Smooth muscle cell (in vitro differentiated cells): ENCODE measurements around the gene NMRK1. TPM values are rescaled to one million over a fixed set of nuclear protein-coding genes. Genes with fewer than 3 reads are reported as not detected.

ENCODE experiments used
- DNase-seq: peaks from one replicate; lab custom pipeline; 2025; ENCODE audit not compliant: unreplicated experiment; lab: John Stamatoyannopoulos, UW
- H2AFZ ChIP-seq: fragments of 200-600 bp; sonication (generic); 2 replicates; pipeline ENCODE4 v1.6.0; 2016; ENCODE audit warnings: antibody characterized with exemption, low read depth, mild to moderate bottlenecking
- H3F3A ChIP-seq: fragments of 200-600 bp; sonication (generic); 2 replicates; pipeline ENCODE4 v1.6.0; 2017; ENCODE audit warnings: antibody characterized with exemption, low read depth
- H3K27ac ChIP-seq: fragments of 200-600 bp; sonication (generic); 2 replicates; pipeline ENCODE4 v1.5.1; 2016; ENCODE audit warnings: low read depth, mild to moderate bottlenecking
- H3K27me3 ChIP-seq: fragments of 200-600 bp; sonication (generic); 2 replicates; pipeline ENCODE4 v1.6.1; 2016; ENCODE audit warnings: low read depth, mild to moderate bottlenecking
- H3K36me3 ChIP-seq: fragments of 200-600 bp; sonication (generic); 2 replicates; pipeline ENCODE4 v1.5.1; 2016; ENCODE audit warnings: low read depth
- H3K4me1 ChIP-seq: fragments of 200-600 bp; sonication (generic); 2 replicates; pipeline ENCODE4 v1.5.1; 2016; ENCODE audit warnings: low read depth
- H3K4me2 ChIP-seq: fragments of 200-600 bp; sonication (generic); 2 replicates; pipeline ENCODE4 v1.6.0; 2016; ENCODE audit warnings: mild to moderate bottlenecking
- H3K4me3 ChIP-seq: fragments of 200-600 bp; sonication (generic); 2 replicates; pipeline ENCODE4 v1.5.1; 2016; ENCODE audit warnings: mild to moderate bottlenecking
- H3K79me2 ChIP-seq: fragments of 200-600 bp; sonication (generic); 2 replicates; pipeline ENCODE4 v1.6.0; 2016; ENCODE audit warnings: low read depth, mild to moderate bottlenecking
- H3K9ac ChIP-seq: fragments of 200-600 bp; sonication (generic); 2 replicates; pipeline ENCODE4 v1.6.0; 2016; ENCODE audit warnings: low read depth
- H3K9me3 ChIP-seq: fragments of 200-600 bp; sonication (generic); replicated peaks from 2 replicates; pipeline ENCODE4 v1.5.1; 2016; ENCODE audit warnings: low read depth
- H4K20me1 ChIP-seq: fragments of 200-600 bp; sonication (generic); 2 replicates; pipeline ENCODE4 v1.6.0; 2016; ENCODE audit warnings: low read depth
- CTCF ChIP-seq: fragments of 200-600 bp; sonication (generic); IDR thresholded peaks from 2 replicates; pipeline ENCODE4 v1.5.1; 2017; ENCODE audit warnings: borderline replicate concordance, mild to moderate bottlenecking, antibody characterized with exemption; ENCODE audit not compliant: insufficient read depth, poor library complexity, severe bottlenecking
- WGBS: methylation state at CpG from one replicate; pipeline ENCODE4 v1.1.7; 2016; ENCODE audit warnings: low lambda C conversion rate; 5-methylcytosine and 5-hydroxymethylcytosine counted together
- polyA plus RNA-seq: library from polyadenylated mRNA; unstranded; fragments of >200 nt; fragmentation: Nextera tagmentation; extraction: Ambion mirVana; gene quantifications from 2 replicates; pipeline ENCODE4 v1.2.1, GENCODE V29; 2016
- total RNA-seq: library from RNA; depleted of rRNA; stranded (reverse); fragments of >200 nt; gene quantifications from 2 replicates; pipeline ENCODE4 v1.2.3, GENCODE V29; 2014

The NMRK1 gene
- total and polyA plus RNA-seq, 2 experiments from 2014 or later, result 12.3 to 16.4 TPM

GRCh38 chr9:75072895-75073294 is 15.1 kb downstream of the NMRK1 start:
- no peak overlapping the region for H3K4me2 ChIP-seq
- DNase-seq, result no peak
- no peak overlapping the region for H2AFZ ChIP-seq
- no peaks in the 10 kb centered on the region for H3K79me2 ChIP-seq
- no peaks in the 10 kb centered on the region for H3K4me1 ChIP-seq
- H3K4me3 ChIP-seq, result no peak overlapping the region
- H3F3A ChIP-seq, result no peaks in the 10 kb centered on the region
- H3K27ac ChIP-seq, result no peak overlapping the region
- H4K20me1 ChIP-seq, result no peaks in the 10 kb centered on the region
- H3K9ac ChIP-seq, result no peak overlapping the region
- no peak for TF ChIP-seq CTCF
- WGBS, result over 99% methylated on average over 4 of the region's 4 CpGs
- no peaks in the 10 kb centered on the region for H3K27me3 ChIP-seq
- H3K9me3 ChIP-seq, result no peaks in the 10 kb centered on the region
- H3K36me3 ChIP-seq, result no peaks in the 10 kb centered on the region

- no peak overlapping the region for H3K4me3 ChIP-seq
- H3K9ac ChIP-seq, result no peak overlapping the region
- no peak overlapping the region for H3K27ac ChIP-seq
- H4K20me1 ChIP-seq, result no peaks in the 10 kb centered on the region
- no peaks in the 10 kb centered on the region for H3K9me3 ChIP-seq
- no peak for DNase-seq
- H3K79me2 ChIP-seq, result no peaks in the 10 kb centered on the region
- no peaks in the 10 kb centered on the region for H3K4me1 ChIP-seq
- H3K27me3 ChIP-seq, result no peaks in the 10 kb centered on the region
- H3K36me3 ChIP-seq, result no peaks in the 10 kb centered on the region
- no peak for TF ChIP-seq CTCF
- H2AFZ ChIP-seq, result no peak overlapping the region
- H3K4me2 ChIP-seq, result no peak overlapping the region
- 86% methylated on average over 5 of the region's 5 CpGs for WGBS
- H3F3A ChIP-seq, result no peaks in the 10 kb centered on the region
Observed at GRCh38 chr9:75071530-75072122, 16.3 kb downstream of the NMRK1 start.

- no peak for DNase-seq
- H4K20me1 ChIP-seq, result no peaks in the 10 kb centered on the region
- no peaks in the 10 kb centered on the region for H3K27me3 ChIP-seq
- H3K79me2 ChIP-seq, result no peaks in the 10 kb centered on the region
- no peaks in the 10 kb centered on the region for H3K4me1 ChIP-seq
- peak overlapping the region; percentile 21 for H2AFZ ChIP-seq
- no peaks in the 10 kb centered on the region for H3K36me3 ChIP-seq
- H3K9me3 ChIP-seq, result no peaks in the 10 kb centered on the region
- peaks cover 3% of the 10 kb centered on the region for H3F3A ChIP-seq
- no peak overlapping the region for H3K4me3 ChIP-seq
- H3K4me2 ChIP-seq, result peak overlapping the region; percentile 31
- no peak for TF ChIP-seq CTCF
- 66% methylated on average over 2 of the region's 2 CpGs for WGBS
- peak overlapping the region; percentile 32 for H3K27ac ChIP-seq
- no peak overlapping the region for H3K9ac ChIP-seq
Observed at GRCh38 chr9:75069171-75069570, 18.8 kb downstream of the NMRK1 start.

- H3K79me2 ChIP-seq, result no peaks in the 10 kb centered on the region
- WGBS, result 74% methylated on average over 4 of the region's 4 CpGs
Observed at GRCh38 chr9:75067894-75068293, 20.1 kb downstream of the NMRK1 start.

More at GRCh38 chr9:75067894-75068293, 20.1 kb downstream of the NMRK1 start:
- TF ChIP-seq CTCF, result no peak
- no peak overlapping the region for H3K4me3 ChIP-seq
- H3K27ac ChIP-seq, result no peak overlapping the region
- peaks cover 8% of the 10 kb centered on the region for H3F3A ChIP-seq
- H3K9me3 ChIP-seq, result no peaks in the 10 kb centered on the region
- no peaks in the 10 kb centered on the region for H3K36me3 ChIP-seq
- H3K4me1 ChIP-seq, result no peaks in the 10 kb centered on the region
- no peaks in the 10 kb centered on the region for H3K27me3 ChIP-seq
- no peak overlapping the region for H2AFZ ChIP-seq
- DNase-seq, result no peak
- H4K20me1 ChIP-seq, result no peaks in the 10 kb centered on the region
- H3K9ac ChIP-seq, result no peak overlapping the region
- H3K4me2 ChIP-seq, result no peak overlapping the region
